ENCODE results near the gene RIPOR3. TPM values are rescaled to one million over a fixed set of nuclear protein-coding genes. Genes with fewer than 3 reads are reported as not detected.

The RIPOR3 gene
- total RNA-seq, 3 donors from 2014 or later (not counting 1 experiment from before 2014, with no cell fraction given), result 0.45 TPM; not detected in 2

GRCh38 chr20:50630578-50631263, 60.6 kb downstream of the RIPOR3 start:
- Mint-ChIP-seq H3K4me1 (no peaks in the 10 kb centered on the region), H3K27me3 (ENCODE audit: low read depth in 2 of 2) (peaks cover 7 to 9% of the 10 kb centered on the region in 2 donors), H3K36me3 (no peaks in the 10 kb centered on the region), H3K4me3 (no peak overlapping the region), H3K9me3 (no peaks in the 10 kb centered on the region), H3K27ac (no peak overlapping the region)
- H3K4me3 ChIP-seq (ENCODE audit: low read length), result no peak overlapping the region
- intact Hi-C loops (cut with micrococcal nuclease), result no loop called here
- H3K9me3 ChIP-seq (ENCODE audit: control insufficient read depth, insufficient read depth, low read length), result no peaks in the 10 kb centered on the region
- ATAC-seq, result no peak
- no peaks in the 10 kb centered on the region for H3K27me3 ChIP-seq (ENCODE audit: control insufficient read depth, insufficient read depth, low read length)
- no peaks in the 10 kb centered on the region for H3K4me1 ChIP-seq (ENCODE audit: control insufficient read depth, insufficient read depth, low read length)
- DNase-seq, result no peak
- TF ChIP-seq CTCF (IDR thresholded peaks at IDR 0.05), result no peak
- H3K36me3 ChIP-seq (ENCODE audit: control insufficient read depth, insufficient read depth, low read length), result no peaks in the 10 kb centered on the region
- no peak overlapping the region for H3K27ac ChIP-seq (ENCODE audit: low read length)
- 92% methylated on average over 21 of the region's 21 CpGs for WGBS (ENCODE audit: insufficient coverage)

GRCh38 chr20:50629670-50630045, 61.7 kb downstream of the RIPOR3 start:
- peaks cover 0 to 7% of the 10 kb centered on the region in 2 donors for H3K27me3 Mint-ChIP-seq (ENCODE audit: low read depth in 2 of 2)
- TF ChIP-seq CTCF (IDR thresholded peaks at IDR 0.05), result no peak
- H3K36me3 ChIP-seq (ENCODE audit: control insufficient read depth, insufficient read depth, low read length), result no peaks in the 10 kb centered on the region
- no peak overlapping the region for H3K4me3 ChIP-seq (ENCODE audit: low read length)
- no peak overlapping the region for H3K4me3 Mint-ChIP-seq
- H3K27ac Mint-ChIP-seq, result no peak overlapping the region
- ATAC-seq (no peak), DNase-seq (no peak)
- no peaks in the 10 kb centered on the region for H3K36me3 Mint-ChIP-seq
- H3K4me1 Mint-ChIP-seq, result no peaks in the 10 kb centered on the region
- H3K9me3 Mint-ChIP-seq, result no peaks in the 10 kb centered on the region
- no peaks in the 10 kb centered on the region for H3K4me1 ChIP-seq (ENCODE audit: control insufficient read depth, insufficient read depth, low read length)
- H3K27ac ChIP-seq (ENCODE audit: low read length), result no peak overlapping the region
- H3K27me3 ChIP-seq (ENCODE audit: control insufficient read depth, insufficient read depth, low read length), result no peaks in the 10 kb centered on the region
- no peaks in the 10 kb centered on the region for H3K9me3 ChIP-seq (ENCODE audit: control insufficient read depth, insufficient read depth, low read length)
- 89% methylated on average over 7 of the region's 7 CpGs for WGBS (ENCODE audit: insufficient coverage)
- intact Hi-C loops (cut with micrococcal nuclease), result no loop called here

GRCh38 chr20:50628853-50629669, 62.3 kb downstream of the RIPOR3 start:
- H3K4me3 Mint-ChIP-seq, result no peak overlapping the region
- no peak for TF ChIP-seq CTCF (IDR thresholded peaks at IDR 0.05)
- H3K36me3 Mint-ChIP-seq, result no peaks in the 10 kb centered on the region
- intact Hi-C loops (cut with micrococcal nuclease), result no loop called here
- 87% methylated on average over 16 of the region's 16 CpGs for WGBS (ENCODE audit: insufficient coverage)
- DNase-seq (no peak), ATAC-seq (no peak)
- peaks cover 0 to 7% of the 10 kb centered on the region in 2 donors for H3K27me3 Mint-ChIP-seq (ENCODE audit: low read depth in 2 of 2)
- Histone ChIP-seq H3K36me3 (ENCODE audit: control insufficient read depth, insufficient read depth, low read length) (no peaks in the 10 kb centered on the region), H3K4me1 (ENCODE audit: control insufficient read depth, insufficient read depth, low read length) (no peaks in the 10 kb centered on the region), H3K27me3 (ENCODE audit: control insufficient read depth, insufficient read depth, low read length) (no peaks in the 10 kb centered on the region), H3K9me3 (ENCODE audit: control insufficient read depth, insufficient read depth, low read length) (no peaks in the 10 kb centered on the region), H3K4me3 (ENCODE audit: low read length) (no peak overlapping the region), H3K27ac (ENCODE audit: low read length) (no peak overlapping the region)
- H3K9me3 Mint-ChIP-seq, result no peaks in the 10 kb centered on the region
- H3K27ac Mint-ChIP-seq, result no peak overlapping the region
- H3K4me1 Mint-ChIP-seq, result no peaks in the 10 kb centered on the region

Measured in natural killer cell (primary cell).